CD4-positive, alpha-beta T cell treated with Interleukin-4 for 1 hour (primary cell): ENCODE measurements around the gene IGSF6.
A peak's percentile ranks its signal among the peaks of the same experiment; 100 is the strongest.
"Not testable (repeated sequence)": the region's sequence is repeated elsewhere in the genome, so short reads cannot be mapped to it uniquely, and the experiment has no call there.

Source experiments
- DNase-seq, 2 donors: peaks; one replicate each; pipeline ENCODE4 v3.0.0-alpha.2; 2020 to 2022

IGSF6 gene, protein sequence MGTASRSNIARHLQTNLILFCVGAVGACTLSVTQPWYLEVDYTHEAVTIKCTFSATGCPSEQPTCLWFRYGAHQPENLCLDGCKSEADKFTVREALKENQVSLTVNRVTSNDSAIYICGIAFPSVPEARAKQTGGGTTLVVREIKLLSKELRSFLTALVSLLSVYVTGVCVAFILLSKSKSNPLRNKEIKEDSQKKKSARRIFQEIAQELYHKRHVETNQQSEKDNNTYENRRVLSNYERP

DNA sequence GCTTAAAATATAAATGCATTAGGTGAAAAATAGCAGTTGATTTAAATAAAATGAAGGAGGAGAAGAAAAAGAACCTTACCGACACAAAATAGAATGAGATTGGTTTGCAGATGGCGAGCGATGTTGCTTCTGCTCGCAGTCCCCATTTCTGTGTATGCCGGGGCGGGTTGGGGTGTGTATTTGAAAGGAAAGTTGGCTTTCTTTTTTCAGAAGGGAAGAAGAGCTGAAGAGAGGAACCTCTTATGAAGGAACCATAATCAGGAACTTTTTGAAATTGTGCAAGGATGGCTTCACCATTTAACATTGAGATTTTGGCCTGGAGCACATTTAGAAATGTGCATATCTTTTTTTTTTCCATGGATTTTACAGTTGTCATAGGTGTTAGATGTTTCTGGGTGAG, at the start of gene IGSF6:
IGSF6 (minus strand) TSS at position 156 of the 400 bp plus-strand sequence; CDS start at position 146, 10 bp downstream.
- DNase-seq = no peak

DNA sequence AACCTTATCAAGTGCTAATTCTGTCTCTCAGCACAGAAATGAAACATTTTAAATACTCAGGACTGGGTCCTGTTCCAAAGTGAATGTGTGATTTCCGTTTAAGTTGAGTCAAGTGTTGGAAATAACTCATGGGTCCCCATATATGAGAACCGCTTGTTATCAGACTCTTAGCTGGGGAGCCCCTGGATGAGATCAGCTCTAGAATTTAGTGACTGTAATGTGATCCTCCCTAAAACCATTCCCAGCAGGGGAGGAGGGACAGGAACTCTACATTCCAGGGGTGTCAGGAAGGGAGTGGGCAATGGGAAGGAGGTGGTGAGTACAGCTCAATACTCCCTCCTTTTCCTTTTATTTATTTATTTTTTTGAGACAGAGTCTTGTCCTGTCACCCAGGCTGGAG, 48.9 kb upstream of the IGSF6 start:
- no peak for DNase-seq

DNA sequence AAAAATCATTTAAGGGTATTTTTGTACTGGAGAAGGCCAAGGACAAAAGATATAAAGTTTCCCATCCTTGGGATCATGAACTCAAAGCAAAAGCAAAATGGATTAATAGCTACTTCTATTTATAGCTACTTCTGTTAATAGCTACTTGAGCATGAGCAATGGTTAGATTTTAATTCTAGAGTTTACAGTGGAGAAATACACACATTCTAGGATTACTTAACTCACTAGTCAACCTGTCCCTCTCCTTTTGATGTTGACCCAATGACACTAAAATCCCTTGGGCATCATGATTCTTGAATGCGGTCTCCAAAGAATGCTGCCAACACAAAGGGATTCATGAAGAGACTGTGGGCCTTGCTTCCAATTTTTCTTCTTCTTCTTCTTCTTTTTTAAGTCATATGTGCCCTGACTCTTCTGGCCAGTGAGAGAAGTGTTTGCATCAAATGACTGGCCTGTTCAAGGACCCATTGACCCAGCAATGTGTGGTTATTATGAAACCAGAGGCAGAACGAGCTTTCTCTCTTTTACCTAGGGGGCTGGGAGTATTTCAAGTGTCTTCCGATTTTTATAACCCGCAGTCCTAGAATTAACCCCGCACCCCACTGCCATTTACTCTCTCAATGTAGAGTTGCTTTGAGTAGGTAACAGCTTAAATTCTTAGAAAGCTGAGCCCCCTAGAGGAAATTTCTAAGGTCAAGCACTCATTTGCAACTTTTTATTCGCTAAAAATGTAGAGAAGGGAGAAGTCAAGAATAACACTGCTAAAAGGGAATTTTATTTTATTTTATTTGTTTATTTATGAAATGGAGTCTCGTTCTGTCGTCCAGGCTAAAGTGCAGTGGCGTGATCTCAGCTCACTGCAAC, 46.0 kb upstream of the IGSF6 start:
- no peak for DNase-seq

DNA sequence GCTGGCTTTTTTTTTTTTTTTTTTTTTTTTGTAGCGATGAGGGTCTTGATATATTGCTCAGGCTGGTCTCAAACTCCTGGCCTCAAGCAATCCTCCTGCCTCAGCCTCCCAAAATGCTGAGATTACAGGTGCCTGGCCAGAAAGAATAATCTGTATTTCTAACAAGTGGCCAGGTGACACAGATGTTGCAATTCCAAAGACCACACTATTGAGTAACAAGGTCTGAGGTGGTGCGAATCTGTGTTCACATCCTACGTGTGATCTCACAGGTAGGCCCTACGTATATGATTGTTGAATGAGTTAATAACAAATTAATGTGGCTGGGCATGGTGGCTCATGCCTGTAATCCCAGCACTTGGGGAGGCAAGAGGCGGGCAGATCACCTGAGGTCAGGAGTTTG, 44.6 kb upstream of the IGSF6 start:
- DNase-seq = no peak

DNA sequence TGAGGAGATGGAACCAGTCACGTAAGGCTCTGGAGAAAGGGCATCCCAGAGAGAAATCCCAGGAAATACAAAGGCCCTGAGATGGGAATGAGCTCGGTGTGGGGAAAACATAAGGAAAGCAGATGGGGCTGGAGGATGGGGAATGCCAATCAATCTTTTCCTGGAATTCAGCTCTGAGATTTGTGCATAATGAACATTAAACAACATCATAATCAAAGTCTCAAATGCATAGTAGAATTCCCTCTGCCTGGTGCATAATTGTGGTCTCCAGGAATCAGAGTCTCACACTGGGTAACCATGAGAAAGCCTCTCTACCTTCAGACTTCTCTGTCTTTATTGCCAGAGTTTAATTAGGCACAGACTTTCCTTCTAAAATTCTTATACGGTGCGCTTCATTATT, 42.2 kb upstream of the IGSF6 start:
- no peak for DNase-seq

DNA sequence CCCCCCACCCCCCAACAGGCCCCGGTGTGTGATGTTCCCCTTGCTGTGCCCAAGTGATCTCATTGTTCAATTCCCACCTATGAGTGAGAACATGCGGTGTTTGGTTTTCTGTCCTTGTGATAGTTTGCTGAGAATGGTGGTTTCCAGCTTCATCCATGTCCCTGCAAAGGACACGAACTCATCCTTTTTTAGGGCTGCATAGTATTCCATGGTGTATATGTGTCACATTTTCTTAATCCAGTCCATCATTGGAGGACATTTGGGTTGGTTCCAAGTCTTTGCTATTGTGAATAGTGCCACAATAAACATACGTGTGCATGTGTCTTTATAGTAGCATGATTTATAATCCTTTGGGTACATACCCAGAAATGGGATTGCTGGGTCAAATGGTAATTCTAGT, 38.6 kb upstream of the IGSF6 start:
- not testable (repeated sequence) for DNase-seq

DNA sequence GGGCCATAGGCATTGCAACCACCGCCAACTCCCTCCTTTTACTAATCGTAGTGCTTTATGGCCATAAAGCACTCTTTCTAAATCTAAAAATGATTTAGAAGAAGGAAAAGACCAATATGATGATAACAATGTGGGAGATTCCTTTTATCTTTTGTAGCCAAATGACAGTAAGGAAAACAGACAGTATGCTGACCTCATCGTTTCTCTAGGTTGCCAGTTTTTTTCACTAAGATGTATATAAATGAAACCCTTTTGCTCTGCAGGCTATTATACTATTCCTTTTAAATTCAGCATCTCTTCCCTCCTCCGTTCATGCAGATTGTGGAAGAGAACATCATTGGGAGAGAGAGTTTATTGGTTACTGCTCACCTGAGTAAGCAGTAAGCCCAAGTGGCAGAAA, 36.7 kb upstream of the IGSF6 start:
- no peak for DNase-seq

DNA sequence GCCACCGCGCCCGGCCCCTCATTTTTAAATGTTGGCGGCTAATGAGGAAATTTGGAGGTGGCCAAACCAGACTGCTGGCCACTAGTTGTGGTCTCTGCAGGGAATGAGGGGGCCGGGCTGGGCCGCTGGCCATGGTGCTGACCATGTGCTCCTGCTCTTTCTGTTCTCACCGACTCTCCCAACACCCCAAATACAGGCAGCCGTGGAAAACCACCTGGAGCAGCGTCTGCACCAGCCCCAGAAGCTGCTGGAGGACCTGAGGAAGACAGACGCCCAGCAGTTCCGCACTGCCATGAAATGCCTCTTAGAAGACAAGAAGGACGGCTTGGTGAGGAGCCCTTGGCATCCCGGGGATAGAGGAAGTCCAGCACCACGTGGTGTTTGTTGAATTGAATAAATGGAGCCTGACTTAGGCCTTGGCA, 32.6 kb upstream of the IGSF6 start:
- no peak for DNase-seq

DNA sequence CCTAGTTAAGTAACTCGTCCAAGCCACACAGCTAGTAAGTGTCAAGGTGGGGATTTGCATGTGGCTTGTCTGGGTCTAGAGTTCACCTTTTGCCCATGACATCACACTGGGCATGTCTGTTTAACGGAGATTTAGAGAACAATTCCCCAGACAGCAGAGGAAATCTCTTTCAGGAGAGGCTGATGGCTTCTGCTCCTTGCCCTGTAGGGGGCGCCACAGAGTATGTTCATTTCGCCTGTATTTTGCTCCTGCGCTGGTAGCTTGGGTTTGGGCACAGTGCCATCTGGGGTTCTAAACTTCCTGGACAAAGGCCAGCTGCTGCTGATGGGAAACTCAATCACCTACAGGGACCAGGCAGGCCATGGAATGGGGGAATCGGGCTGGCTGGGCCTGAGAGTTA, 31.8 kb upstream of the IGSF6 start:
- peak; percentile 15 to 34 for DNase-seq

DNA sequence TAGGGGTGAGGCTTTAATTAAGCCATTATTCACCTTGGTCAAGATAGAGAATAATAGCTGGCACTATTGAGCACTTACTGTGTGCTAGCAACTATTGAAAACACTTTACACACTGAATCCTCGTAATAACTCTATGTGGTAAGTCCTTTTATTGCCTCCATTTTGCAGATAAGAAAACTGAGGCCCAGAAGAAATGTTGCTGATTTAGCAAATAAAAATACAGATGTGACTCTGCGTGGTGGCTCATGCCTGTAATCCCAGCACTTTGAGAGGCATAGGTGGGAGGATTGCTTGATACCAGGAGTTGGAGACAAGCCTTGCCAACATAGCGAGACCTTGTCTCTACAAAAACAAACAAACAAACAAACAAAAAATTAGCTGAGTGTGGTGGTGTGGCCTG, 30.8 kb upstream of the IGSF6 start:
- no peak for DNase-seq

DNA sequence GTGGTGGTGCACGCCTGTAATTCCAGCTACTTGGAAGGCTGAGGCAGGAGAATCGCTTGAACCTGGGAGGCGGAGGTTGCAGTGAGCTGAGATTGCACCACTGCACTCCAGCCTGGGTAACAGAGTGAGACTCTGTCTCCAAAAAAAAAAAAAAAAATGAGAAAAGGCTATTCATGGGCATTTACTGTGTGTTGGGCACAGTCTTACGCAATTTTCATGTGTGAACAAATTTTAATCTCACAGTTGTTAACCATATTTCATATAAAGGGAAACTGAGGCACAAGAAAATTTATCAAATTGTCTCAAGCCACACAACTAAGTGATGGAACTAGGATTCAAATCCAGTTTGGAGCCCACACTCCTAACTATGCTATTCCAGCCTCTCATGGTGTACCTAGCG, 28.3 kb upstream of the IGSF6 start:
- not testable (repeated sequence) for DNase-seq

DNA sequence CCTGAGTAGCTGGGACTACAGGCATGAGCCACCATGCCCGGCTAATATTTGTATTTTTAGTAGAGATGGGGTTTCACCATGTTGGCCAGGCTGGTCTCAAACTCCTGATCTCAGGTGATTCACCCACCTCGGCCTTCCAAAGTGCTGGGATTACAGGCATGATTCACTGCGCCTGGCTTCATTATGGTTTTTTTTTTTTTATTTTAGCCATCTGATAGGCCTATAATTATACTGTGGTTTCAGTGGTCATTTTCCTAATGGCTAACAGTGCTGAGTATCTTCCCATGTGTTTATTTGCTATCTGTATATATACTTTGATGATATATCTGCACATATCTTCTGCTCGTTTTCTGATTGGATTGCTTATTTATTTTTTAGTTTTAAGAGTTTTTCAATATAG, 22.0 kb upstream of the IGSF6 start:
- DNase-seq = not testable (repeated sequence)

DNA sequence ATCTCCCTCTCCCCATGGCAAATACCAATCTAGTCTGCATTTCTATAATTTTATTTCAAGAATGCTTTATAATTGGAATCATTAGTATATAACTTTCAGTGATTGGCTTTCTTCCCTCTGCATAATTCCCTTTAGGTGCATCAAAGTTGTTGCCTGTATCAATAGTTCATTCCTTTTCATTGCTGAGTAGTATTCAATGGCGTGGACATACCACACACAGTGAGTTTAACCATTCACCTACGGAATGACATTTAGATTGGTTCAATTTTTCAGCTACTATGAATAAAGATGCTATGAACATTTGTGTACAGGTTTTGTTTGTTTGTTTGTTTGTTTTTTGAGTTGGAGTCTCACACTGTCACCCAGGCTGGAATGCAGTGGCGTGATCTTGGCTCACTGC, 21.1 kb upstream of the IGSF6 start:
- DNase-seq = no peak

DNA sequence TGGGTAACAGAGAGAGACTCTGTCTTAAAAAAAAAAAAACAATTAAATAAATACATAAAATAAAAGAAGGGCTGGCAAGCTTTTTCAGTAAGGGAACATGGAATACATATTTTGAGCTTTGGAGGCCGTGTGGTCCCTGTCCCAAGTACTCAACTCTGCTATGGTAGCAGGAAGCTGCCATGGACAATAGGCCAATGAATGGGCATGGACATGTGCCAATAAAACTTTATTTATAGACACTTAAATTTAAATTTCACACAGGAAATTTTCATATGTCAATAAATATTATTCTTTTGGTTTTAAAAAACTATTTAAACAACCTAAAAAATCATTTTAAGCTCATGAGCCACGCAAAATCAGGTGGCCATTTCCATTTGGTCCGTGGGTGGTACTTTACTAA, 15.2 kb upstream of the IGSF6 start:
- no peak for DNase-seq

DNA sequence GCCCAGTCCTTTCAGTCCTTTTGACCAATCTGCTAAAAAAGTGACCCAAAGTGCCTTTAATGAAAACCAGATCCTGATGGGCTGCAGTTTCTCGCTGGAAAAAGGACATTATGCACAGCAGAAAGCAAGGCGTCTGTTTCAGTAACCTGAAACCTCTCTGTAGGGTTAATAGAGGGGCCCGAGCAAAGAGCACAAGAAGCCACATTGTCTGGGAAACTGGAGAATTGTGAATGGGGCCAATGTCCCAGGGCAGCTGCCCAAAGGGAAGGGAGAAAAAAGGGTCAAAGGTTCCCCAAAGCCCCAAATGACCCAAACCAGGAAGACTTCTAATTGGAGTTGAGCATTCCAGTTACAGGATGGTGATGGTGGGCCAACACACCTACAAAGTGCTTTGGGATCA, 14.4 kb upstream of the IGSF6 start:
- no peak for DNase-seq

DNA sequence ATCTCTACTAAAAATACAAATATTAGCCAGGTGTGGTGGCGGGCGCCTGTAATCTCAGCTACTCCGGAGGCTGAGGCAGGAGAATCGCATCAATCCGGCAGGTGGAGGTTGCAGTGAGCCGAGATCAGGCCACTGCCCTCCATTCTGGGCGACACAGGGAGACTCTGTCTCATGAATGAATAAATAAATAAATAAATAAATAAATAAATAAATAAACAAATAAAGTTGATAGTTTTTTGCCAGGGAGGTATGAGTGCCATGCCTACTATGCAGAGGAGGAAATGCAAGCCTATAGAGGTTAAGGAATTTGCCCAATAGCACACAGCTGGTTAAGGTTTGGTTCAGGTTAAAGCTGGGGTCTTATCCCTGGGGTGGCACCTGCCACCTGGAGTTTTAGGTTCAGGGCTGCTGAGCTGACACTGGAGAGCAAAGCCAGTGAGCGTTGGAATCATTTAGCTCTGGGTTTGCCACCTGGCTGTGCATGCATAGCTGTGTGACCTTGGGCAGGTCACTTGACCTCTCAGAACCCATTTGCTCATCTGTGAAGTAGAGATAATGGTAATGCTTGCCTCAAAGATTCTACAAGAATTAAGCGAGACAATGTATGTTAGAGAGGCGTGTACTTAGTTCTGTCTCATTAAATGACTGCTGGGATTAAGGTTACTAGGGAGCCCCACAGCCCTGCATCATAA, 12.5 kb upstream of the IGSF6 start:
- no peak for DNase-seq

DNA sequence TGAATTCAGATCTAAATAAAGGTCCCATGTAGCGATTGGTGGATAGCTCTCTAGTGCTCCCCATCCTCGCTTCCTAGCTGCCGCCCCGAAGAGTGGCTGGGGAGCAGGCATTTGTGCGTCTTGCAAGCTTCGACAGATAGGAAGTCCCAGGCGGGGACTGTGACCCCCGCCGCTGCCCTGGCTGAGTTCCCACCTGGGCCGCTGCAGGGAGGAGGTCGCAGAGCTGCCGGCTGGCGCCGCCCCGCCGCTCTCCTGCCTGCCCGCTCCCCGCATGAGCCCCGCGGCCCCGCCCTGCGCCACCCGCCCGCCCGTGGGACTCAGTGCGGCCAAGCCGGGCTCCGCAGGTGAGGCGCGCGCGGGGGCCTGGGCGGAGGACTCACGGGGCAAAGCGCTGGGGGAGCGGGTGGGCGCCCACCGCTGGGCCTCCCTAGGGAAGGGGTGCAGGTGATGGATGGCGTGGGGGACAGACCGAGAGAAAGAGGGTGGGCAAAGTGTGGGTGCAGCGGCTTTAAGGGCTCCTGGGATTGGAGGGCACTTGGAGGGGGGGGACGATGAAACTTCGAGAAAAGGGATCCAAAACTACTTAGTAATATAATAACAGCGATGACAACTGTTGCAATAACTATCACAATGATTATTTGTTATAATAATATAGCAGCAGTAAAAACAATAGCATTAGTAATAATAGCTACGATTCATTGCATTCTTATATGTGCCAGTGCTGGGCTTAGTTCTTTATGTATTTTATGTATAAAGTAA, 11.7 kb upstream of the IGSF6 start, which contains the start of gene OTOA:
OTOA (plus strand) TSS at position 80 of the 759 bp plus-strand sequence. CDS start 14,547 bp downstream, outside the sequence.
- peak in 1 of 2 donors; percentile 25 for DNase-seq

DNA sequence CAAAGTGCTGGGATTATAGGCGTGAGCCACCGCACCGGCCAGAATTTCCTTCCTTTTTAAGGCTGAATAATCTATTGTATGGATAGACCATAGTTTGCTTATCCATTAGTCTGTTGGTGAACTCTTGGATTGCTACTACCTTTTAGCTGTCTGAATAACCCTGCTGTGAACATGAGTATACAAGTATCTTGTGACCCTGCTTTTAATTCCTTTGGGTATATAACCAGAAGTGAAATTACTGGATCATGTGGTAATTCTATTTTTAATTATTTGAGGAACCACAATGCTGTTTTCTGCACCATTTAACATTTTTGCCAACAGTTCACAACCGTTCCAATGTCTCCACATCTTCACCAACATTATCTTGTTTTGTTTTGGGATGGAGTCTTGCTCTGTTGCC, 6.7 kb upstream of the IGSF6 start:
- no peak for DNase-seq

DNA sequence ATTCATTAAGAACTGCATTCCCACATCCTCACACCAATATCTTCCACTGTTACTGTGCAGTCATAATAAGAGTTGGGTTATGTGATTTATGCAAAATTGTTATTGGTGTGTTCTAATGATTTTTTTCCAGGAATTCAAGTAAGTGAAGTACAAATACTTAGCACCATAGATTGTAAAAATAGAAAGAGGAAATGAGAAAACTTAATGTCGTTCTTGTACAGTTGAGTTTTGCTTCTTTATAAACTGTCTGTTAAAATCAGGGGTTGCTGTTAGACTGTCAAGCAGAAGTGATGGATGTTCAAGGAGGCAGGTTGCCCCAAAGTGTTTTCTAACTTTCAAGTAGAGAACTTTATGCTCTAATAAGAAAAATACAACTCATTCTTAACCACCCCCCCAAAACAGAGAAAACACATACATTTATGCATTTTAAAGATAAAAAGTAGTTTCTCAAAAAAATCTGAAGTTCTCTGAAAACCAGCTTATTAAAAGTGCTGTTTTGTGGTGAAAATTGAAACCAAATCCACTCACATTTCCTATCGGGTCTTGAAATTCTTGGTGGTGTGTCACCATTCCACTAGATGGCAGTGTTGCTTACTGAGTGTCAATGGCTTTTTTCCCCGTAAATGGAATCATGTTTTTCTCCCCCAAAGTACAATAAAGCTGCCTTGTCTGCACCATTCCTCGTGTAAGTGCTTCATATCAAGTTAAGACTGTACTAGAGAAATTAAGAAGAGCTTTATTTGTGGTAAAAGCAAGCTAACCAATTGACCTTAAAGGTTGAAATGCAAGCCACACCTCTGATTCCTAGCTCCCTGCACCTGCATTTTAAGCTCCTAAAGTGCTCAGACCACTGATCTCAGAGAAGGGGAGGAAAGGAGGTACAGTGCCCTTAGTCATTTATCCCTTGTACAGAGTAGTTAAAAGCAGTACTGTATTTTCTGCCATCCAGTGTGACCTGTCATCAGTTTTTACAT, 4.7 kb upstream of the IGSF6 start:
- DNase-seq = peak; percentile 51 to 79

DNA sequence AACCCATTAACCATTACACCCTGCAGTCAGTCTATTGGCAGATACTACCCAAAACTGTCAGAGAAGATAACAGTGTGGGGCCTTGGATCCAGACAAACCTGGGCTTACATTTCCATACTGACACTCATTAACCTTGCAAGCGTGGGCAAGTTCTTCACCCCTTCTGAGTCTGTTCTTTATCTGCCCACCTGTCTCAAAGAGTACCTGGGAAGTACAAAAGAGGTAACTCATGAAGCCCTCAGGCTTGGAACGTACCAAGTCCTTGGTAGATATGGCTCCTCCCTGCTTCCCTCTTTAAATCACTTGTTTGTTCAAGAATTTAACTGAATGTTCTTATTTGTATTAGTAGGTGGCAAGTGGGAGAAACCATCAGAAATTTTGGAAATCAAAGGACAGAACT, 2.5 kb upstream of the IGSF6 start:
- DNase-seq = no peak

DNA sequence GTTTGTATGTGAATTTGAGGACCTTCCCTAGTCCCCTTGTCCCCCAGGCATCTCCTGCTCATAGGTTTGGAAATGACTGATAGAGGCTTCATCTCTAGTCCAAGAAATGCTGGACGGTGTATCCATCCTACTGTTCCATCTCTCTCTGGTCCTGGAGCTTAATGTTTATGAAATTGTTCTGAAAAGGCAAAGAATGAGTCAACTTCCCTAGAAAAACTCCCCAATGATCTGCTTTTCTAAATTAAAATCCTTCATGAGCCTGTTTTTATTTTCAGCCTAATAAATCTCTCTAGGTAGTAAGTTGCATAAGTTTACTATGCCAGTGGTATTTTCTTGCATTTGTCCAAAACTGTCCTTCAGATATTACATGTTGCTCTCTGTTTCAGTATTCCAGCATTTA, 2.1 kb upstream of the IGSF6 start:
- no peak for DNase-seq

DNA sequence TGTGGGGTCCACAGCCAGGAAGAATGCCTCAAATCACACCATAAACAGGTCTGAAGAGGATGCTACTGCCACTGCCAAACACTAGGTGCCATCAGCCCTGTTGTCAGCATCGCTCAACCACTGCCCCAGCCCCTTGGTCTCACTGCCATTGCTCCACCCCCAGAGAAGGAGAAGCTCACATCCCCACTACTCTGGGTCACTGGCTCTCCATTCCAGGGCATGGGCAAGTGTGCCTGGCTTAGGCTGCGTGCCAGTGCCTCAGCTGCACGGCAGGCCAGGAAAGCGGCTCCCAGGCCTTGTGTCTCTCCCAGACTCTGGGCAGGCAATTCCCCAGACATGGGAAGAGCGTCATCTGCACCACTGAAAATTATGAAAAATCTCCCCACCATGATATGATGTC, 1.2 kb upstream of the IGSF6 start:
- no peak for DNase-seq
